Tibial nerve (tissue), 4 donors: ENCODE results near the gene USP36. TPM values are rescaled to one million over a fixed set of nuclear protein-coding genes. Genes with fewer than 3 reads are reported as not detected.

Source experiments
- DNase-seq, 2 donors: peaks; one replicate each; pipeline ENCODE4 v3.0.0-alpha.2; 2019; ENCODE audit warnings: low spot score in 2 of 2
- H3K27ac ChIP-seq, 4 donors: fragments of 200-600 bp; sonication (generic) in 3 of 4; one replicate each; pipeline ENCODE4 v1.5.1; 2017 to 2019; ENCODE audit warnings: mild to moderate bottlenecking in 1 of 4
- H3K27me3 ChIP-seq, 2 donors: fragments of 200-600 bp; sonication (generic) in 1 of 2; one replicate each; pipeline versions ENCODE4 v1.5.1 to v1.6.0; 2017 to 2019
- H3K36me3 ChIP-seq, 3 donors: fragments of 200-600 bp; sonication (generic); one replicate each; pipeline ENCODE4 v1.5.1; 2018 to 2019
- H3K4me1 ChIP-seq, 4 donors: fragments of 200-600 bp; sonication (generic) in 3 of 4; one replicate each; pipeline ENCODE4 v1.5.1; 2017 to 2019
- H3K4me3 ChIP-seq, 4 donors: fragments of 200-600 bp; sonication (generic) in 3 of 4; one replicate each; pipeline ENCODE4 v1.5.1; 2017 to 2019; ENCODE audit warnings: mild to moderate bottlenecking in 1 of 4, moderate library complexity in 1 of 4
- H3K9me3 ChIP-seq, 4 donors: fragments of 200-600 bp; sonication (generic) in 3 of 4; one replicate each; pipeline ENCODE4 v1.5.1; 2017 to 2019
- CTCF ChIP-seq, 5 experiments: fragments of 200-600 bp in 3 of 5; fragments of 450-650 bp in 2 of 5; sonication (generic) in 3 of 5; IDR thresholded peaks; one replicate each; pipeline ENCODE4 v1.5.1; 2016 to 2019; ENCODE audit warnings: antibody characterized with exemption in 5 of 5, mild to moderate bottlenecking in 3 of 5, moderate library complexity in 2 of 5
- EP300 ChIP-seq, 2 donors: sonication (generic); formaldehyde crosslinking; IDR thresholded peaks; one replicate each; pipeline ENCODE4 v1.6.1; 2017; ENCODE audit warnings: antibody characterized with exemption in 2 of 2, mild to moderate bottlenecking in 1 of 2
- POLR2A ChIP-seq, 2 donors: fragments of 450-650 bp; IDR thresholded peaks; one replicate each; pipeline ENCODE4 v1.6.1; 2017; ENCODE audit warnings: antibody characterized with exemption in 2 of 2, mild to moderate bottlenecking in 2 of 2, moderate library complexity in 2 of 2
- WGBS, 2 donors: methylation state at CpG; one replicate each; pipeline ENCODE4 v1.1.5; 2018; 5-methylcytosine and 5-hydroxymethylcytosine counted together
- total RNA-seq, 4 donors: library from RNA; depleted of rRNA; stranded (reverse); fragments of >200 nt; gene quantifications; one replicate each; pipeline ENCODE4 v1.1.0, GENCODE V29; 2016

The USP36 gene
- total RNA-seq, 4 donors from 2014 or later: 50.9 to 64.9 (median 59.9) TPM

DNA sequence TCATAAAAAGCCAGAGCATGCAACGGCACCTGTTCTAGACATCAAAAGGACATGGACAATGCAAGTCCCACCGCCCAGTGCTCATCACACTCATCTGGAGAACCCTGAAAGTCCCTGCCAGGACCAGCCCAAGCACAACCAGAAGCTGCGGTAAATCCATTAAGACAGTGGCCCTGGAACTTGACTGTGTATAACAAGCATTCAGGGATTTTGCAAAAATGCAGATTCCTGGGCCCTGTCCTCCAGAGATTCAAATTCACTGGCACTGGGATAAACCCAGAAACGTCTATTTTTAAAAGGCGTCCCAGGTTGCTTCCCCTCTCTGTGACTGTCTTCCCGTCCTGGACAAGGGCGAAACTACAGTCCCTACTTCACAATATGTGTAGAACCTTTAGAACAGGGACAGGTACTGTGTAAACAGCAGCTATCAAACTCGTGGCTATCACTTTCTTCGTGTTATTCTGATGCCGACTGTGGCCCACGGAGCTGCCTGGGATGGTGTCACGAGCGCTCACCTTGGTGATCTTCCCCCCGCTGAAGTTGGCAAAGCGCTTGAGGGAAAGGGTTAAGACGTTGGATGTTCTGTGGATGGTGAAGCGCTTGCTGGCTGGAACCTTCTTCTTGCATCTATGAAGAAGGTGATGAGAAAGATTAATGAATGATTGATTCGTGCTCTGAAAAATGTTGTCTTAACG is 22.3 kb downstream of the USP36 start:
- no peak for DNase-seq
- WGBS, 2 donors: 85 to 88% methylated on average over 19 of the region's 19 CpGs
- TF ChIP-seq EP300 (IDR thresholded peaks at IDR 0.05): no peak
- no peak for TF ChIP-seq CTCF (IDR thresholded peaks at IDR 0.05)
- TF ChIP-seq POLR2A (IDR thresholded peaks at IDR 0.05): no peak
- no peaks in the 10 kb centered on the region for H3K27me3 ChIP-seq
- peaks cover 0 to 98% (median 39%) of the 10 kb centered on the region in 3 donors for H3K36me3 ChIP-seq
- H3K9me3 ChIP-seq: no peaks in the 10 kb centered on the region
- peak overlapping the region in 2 of 4 donors; percentile 30 to 34 for H3K27ac ChIP-seq
- H3K4me1 ChIP-seq: peaks cover 0 to 13% (median 7%) of the 10 kb centered on the region in 4 donors
- no peak overlapping the region for H3K4me3 ChIP-seq

DNA sequence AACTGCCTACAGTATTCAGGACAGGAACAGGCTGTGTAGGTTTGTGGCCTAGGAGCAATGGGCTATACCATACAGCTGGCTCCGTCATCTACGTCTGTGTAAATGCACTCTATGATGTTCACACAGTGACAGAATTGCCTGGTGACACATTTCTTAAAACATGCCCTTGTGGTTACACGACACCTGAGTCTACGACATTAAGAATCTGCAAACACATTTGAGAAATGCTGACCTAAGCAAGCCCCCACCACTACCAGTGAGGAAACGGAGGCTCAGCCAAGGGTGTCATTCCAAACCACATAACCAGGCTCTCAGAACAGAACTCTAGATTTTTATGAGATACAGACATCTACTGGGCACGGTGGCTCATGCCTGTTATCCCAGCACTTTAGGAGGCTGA is 23.5 kb downstream of the USP36 start:
- WGBS, 2 donors: 75 to 80% methylated on average over 6 of the region's 6 CpGs
- H3K4me1 ChIP-seq: peaks cover 0 to 18% (median 6%) of the 10 kb centered on the region in 4 donors
- H3K9me3 ChIP-seq: no peaks in the 10 kb centered on the region
- H3K36me3 ChIP-seq: peaks cover 0 to 99% (median 31%) of the 10 kb centered on the region in 3 donors
- H3K27me3 ChIP-seq: no peaks in the 10 kb centered on the region
- TF ChIP-seq CTCF (IDR thresholded peaks at IDR 0.05): no peak
- TF ChIP-seq EP300 (IDR thresholded peaks at IDR 0.05): no peak
- no peak for TF ChIP-seq POLR2A (IDR thresholded peaks at IDR 0.05)
- peak overlapping the region in 1 of 4 donors; percentile 30 for H3K27ac ChIP-seq
- no peak for DNase-seq
- no peak overlapping the region for H3K4me3 ChIP-seq

DNA sequence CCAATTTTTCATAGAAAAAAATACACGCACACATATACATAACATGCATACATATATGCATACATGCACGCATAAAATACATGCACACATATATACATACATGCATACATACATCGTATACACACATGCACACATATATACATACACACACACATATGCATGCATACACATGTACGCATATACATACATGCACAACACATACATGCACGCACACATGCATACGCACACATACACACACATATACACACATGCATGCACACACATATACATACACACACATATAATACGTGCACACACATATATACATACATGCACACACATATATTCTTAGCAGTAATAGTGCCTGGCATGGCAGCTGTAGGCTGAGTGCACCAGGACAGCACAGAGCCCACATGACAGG is 24.9 kb downstream of the USP36 start:
- no peaks in the 10 kb centered on the region for H3K9me3 ChIP-seq
- no peak overlapping the region for H3K4me3 ChIP-seq
- TF ChIP-seq POLR2A (IDR thresholded peaks at IDR 0.05) (no peak), EP300 (IDR thresholded peaks at IDR 0.05) (no peak), CTCF (IDR thresholded peaks at IDR 0.05) (no peak)
- H3K27ac ChIP-seq: no peak overlapping the region
- H3K4me1 ChIP-seq: peaks cover 0 to 18% (median 6%) of the 10 kb centered on the region in 4 donors
- 88 to 91% methylated on average over 7 of the region's 7 CpGs for WGBS, 2 donors
- no peak for DNase-seq
- H3K27me3 ChIP-seq: no peaks in the 10 kb centered on the region
- H3K36me3 ChIP-seq: peaks cover 0 to 100% (median 39%) of the 10 kb centered on the region in 3 donors

DNA sequence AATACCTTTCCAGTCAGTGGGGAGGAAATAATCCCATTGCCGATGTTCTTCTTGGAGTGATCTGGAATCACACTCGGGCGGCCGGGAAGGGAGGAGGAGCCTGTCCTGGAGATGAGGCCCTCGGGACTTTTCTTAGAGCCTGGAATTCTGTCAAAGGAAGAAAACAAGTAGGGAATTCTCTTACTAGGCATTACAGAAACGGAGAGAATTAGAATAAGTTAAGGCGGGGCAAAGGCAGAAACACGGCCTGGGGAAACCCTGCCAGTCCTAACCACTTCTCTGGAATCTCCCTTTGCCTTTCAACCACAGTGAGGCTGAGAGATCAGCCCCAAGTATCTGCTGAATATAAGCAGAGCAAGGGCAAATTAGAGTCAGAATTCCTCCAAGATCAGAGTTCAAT is 27.8 kb downstream of the USP36 start:
- peaks cover 0 to 18% (median 6%) of the 10 kb centered on the region in 4 donors for H3K4me1 ChIP-seq
- 27 to 40% methylated on average over 8 of the region's 8 CpGs for WGBS, 2 donors
- H3K4me3 ChIP-seq: no peak overlapping the region
- H3K27me3 ChIP-seq: no peaks in the 10 kb centered on the region
- H3K9me3 ChIP-seq: no peaks in the 10 kb centered on the region
- H3K36me3 ChIP-seq: peaks cover 0 to 98% (median 27%) of the 10 kb centered on the region in 3 donors
- peak; percentile 45 to 61 for DNase-seq
- peak overlapping the region in 3 of 4 donors; percentile 21 to 78 (median 26) for H3K27ac ChIP-seq
- TF ChIP-seq CTCF (IDR thresholded peaks at IDR 0.05) (no peak), EP300 (IDR thresholded peaks at IDR 0.05) (peak in 1 of 2 donors; percentile 59)

DNA sequence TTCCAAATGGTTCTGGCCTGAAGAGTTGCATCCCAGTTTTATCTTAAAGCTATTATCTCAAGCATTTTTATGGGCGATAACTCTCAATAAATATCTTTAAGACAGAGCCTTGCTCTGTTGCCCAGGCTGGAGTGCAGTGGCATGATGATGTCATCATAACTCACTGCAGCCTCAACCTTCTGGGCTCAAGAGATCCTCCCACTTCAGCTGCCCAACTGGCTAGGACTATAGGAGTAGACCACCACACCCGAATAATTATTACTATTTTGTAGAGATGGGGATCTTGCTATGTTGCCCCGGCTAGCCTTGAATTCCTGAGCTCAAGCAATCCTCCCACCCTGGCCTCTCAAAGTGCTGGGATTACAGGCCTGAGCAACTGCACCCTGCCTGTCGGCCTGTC is 32.5 kb downstream of the USP36 start:
- Histone ChIP-seq H3K4me3 (no peak overlapping the region), H3K27ac (no peak overlapping the region), H3K27me3 (no peaks in the 10 kb centered on the region), H3K4me1 (peaks cover 0 to 18% (median under 1%) of the 10 kb centered on the region in 4 donors), H3K36me3 (peaks cover 2 to 94% (median 23%) of the 10 kb centered on the region in 3 donors), H3K9me3 (no peaks in the 10 kb centered on the region)
- DNase-seq: no peak
- TF ChIP-seq EP300 (IDR thresholded peaks at IDR 0.05) (no peak), POLR2A (IDR thresholded peaks at IDR 0.05) (no peak), CTCF (IDR thresholded peaks at IDR 0.05) (no peak)
- 82 to 86% methylated on average over 4 of the region's 4 CpGs for WGBS, 2 donors
